Ovary (tissue), 9 donors: ENCODE measurements around the gene TMEM109. TPM values are rescaled to one million over a fixed set of nuclear protein-coding genes. Genes with fewer than 3 reads are reported as not detected.

Experiments
- DNase-seq, 5 donors: peaks; one replicate each; pipeline ENCODE4 v3.0.0-alpha.2; 2019 to 2020
- H3K27ac ChIP-seq, 2 donors: fragments of 200-600 bp; one replicate each; pipeline versions ENCODE4 v1.5.1 to v1.8.0; 2019 to 2022
- H3K27me3 ChIP-seq: fragments of 200-600 bp; one replicate; pipeline ENCODE4 v1.8.0; 2022
- H3K36me3 ChIP-seq: fragments of 200-600 bp; sonication (generic); one replicate; pipeline ENCODE4 v1.5.1; 2019
- H3K4me1 ChIP-seq: one replicate; pipeline ENCODE4 v1.8.1; 2013; ENCODE audit warnings: mild to moderate bottlenecking, moderate library complexity; ENCODE audit not compliant: insufficient read depth
- H3K4me3 ChIP-seq: fragments of 200-600 bp; sonication (generic); one replicate; pipeline ENCODE4 v1.5.1; 2017
- H3K9me3 ChIP-seq, 2 donors: fragments of 200-600 bp in 1 of 2; sonication (generic) in 1 of 2; one replicate each; pipeline versions ENCODE4 v1.5.1 to v1.8.1; 2013 to 2019; ENCODE audit warnings: mild to moderate bottlenecking in 1 of 2, moderate library complexity in 1 of 2
- EP300 ChIP-seq: sonication (generic); formaldehyde crosslinking; IDR thresholded peaks from one replicate; pipeline ENCODE4 v1.6.1; 2017; ENCODE audit warnings: antibody characterized with exemption
- POLR2A ChIP-seq: fragments of 450-650 bp; IDR thresholded peaks from one replicate; pipeline ENCODE4 v1.6.1; 2017; ENCODE audit warnings: antibody characterized with exemption, mild to moderate bottlenecking, moderate library complexity
- WGBS, 3 donors: extraction: QIAGEN DNeasy Blood & Tissue Kit in 1 of 3; methylation state at CpG; one replicate each; pipeline versions ENCODE4 v1.1.5 to v1.1.7; 2013 to 2017; 5-methylcytosine and 5-hydroxymethylcytosine counted together
- intact Hi-C, 4 donors: fragments of 100-400 bp; cut with DNase I; formaldehyde crosslinking; loops; one replicate each; pipeline versions ENCODE4 v1.11.0 to v1.15.1; 2022 to 2023
- polyA plus RNA-seq, 2 donors: library from polyadenylated mRNA; stranded (reverse); fragments of 200-250 nt in 1 of 2; fragments of 350-450 nt in 1 of 2; fragmentation: Illumina TruSeq in 1 of 2; extraction: RNeasy Lipid Tissue Mini Kit (QIAGEN cat#74804) in 1 of 2; gene quantifications; one replicate each; pipeline ENCODE4 v1.2.3, GENCODE V29; 2013 to 2014
- total RNA-seq, 7 donors: library from RNA; depleted of rRNA in 2 of 7; stranded (reverse); fragments of >200 nt in 2 of 7; fragmentation: NEBNext Ultra II Directional in 3 of 7; extraction: Animal tissue kit (Norgen Biotek cat#: 25700) in 3 of 7; gene quantifications; one replicate each; pipeline versions ENCODE4 v1.1.0 to v1.2.4, GENCODE V29; 2016 to 2023
- TF ChIP-seq, protein P1 (sequence below), 3 donors: fragments of 450-650 bp in 2 of 3; fragments of 200-600 bp in 1 of 3; IDR thresholded peaks; one replicate each; pipeline versions ENCODE4 v1.5.1 to v1.8.0; 2016 to 2022; ENCODE audit warnings: antibody characterized with exemption in 3 of 3, mild to moderate bottlenecking in 1 of 3
- donor health status: DM: no; HTN: no; CAD: no; lungs with moderate emphysema.
- donor health status: DM: no; HTN: no; CAD: no.
- donor health status: Bipolar disorder and iron deficiency.
- donor health status: DM: yes; HTN: yes; CAD: no.
- donor health status: DM: no; HTN: no; CAD: no.
- donor health status: DM: yes; HTN: yes; CAD: no.

Gene TMEM109
- total and polyA plus RNA-seq, 9 donors = 88.7 to 145 (median 121) TPM

DNA sequence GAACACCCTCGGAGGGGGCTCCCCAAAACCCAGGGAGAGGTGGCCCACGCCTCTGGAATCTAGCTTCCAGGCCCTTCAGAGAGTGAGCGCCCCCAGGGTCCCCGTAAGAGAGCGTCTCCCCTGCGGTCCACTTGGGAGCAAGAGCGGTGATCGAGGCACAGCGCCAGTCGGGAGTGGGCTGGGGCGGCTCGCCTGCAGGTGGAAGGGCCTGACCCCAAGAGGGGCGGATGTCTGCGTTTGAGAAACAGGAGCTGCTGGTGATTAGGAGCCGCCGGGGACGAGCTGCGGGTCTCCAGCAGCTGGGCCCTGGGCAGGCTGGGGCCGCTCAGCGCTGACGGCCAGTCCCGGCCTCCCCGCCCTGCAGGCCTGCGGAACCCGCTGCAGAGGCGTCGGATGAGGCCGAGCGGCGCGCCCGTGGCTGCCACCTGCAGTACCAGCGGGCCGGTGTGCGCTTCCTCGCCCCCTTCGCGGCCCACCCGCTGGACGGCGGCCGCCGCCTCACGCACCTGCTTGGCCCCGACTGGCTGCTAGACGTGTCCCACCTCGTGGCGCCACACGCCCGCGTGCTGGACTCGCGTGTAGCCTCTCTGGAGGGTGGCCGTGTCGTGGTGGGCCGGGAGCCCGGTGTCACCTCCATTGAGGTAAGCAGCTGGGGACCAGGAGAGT, 20.3 kb downstream of the TMEM109 start:
- no peak for DNase-seq
- Histone ChIP-seq H3K9me3 (no peaks in the 10 kb centered on the region), H3K4me3 (no peak overlapping the region), H3K27ac (no peak overlapping the region), H3K27me3 (no peaks in the 10 kb centered on the region), H3K4me1 (no peaks in the 10 kb centered on the region), H3K36me3 (no peaks in the 10 kb centered on the region)
- 83 to 89% (median 83%) methylated on average over 57 of the region's 57 CpGs for WGBS, 3 donors
- intact Hi-C loops = no loop called here
- TF ChIP-seq POLR2A = no peak
- TF ChIP-seq, protein P1, sequence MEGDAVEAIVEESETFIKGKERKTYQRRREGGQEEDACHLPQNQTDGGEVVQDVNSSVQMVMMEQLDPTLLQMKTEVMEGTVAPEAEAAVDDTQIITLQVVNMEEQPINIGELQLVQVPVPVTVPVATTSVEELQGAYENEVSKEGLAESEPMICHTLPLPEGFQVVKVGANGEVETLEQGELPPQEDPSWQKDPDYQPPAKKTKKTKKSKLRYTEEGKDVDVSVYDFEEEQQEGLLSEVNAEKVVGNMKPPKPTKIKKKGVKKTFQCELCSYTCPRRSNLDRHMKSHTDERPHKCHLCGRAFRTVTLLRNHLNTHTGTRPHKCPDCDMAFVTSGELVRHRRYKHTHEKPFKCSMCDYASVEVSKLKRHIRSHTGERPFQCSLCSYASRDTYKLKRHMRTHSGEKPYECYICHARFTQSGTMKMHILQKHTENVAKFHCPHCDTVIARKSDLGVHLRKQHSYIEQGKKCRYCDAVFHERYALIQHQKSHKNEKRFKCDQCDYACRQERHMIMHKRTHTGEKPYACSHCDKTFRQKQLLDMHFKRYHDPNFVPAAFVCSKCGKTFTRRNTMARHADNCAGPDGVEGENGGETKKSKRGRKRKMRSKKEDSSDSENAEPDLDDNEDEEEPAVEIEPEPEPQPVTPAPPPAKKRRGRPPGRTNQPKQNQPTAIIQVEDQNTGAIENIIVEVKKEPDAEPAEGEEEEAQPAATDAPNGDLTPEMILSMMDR (IDR thresholded peaks at IDR 0.05) = no peak
- no peak for TF ChIP-seq EP300

DNA sequence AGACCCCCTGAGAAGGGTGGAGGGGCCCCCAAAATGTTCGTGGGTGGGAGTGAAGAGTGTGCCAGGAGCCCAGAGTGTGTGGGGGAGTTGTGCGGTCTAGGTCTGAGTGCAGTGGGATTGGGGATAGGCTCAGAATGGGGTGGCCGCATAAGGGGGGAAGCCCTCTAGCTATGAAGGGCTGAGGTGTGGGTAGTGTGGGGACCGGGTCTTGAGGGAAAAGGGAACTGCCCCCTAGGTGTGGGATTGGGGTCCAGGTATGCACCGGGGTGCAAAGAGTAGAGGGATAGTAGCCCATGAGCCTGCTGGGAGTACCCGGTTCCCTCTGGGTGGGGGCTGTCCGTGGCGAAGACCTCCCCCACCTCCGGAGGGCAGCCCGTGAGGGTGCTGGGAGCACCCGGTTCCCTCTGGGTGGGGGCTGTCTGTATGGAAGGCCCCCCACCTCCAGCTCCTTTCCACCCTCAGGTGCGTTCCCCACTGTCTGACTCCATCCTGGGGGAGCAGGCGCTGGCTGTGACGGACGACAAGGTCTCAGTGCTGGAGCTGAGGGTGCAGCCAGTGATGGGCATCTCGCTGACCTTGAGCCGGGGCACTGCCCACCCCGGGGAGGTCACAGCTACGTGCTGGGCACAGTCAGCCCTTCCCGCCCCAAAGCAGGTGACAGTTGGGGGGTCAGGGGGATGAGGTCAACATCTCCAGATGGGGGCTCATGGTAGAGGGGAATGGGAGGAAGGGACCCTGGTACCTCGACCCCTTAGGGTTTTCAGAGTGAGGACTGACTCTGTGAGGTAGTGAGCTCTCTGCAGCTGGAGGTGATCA, 21.0 kb downstream of the TMEM109 start:
- no peaks in the 10 kb centered on the region for H3K9me3 ChIP-seq
- intact Hi-C loops = no loop called here
- DNase-seq = peak in 1 of 5 donors; percentile 20
- no peaks in the 10 kb centered on the region for H3K4me1 ChIP-seq
- H3K36me3 ChIP-seq = no peaks in the 10 kb centered on the region
- H3K27ac ChIP-seq = no peak overlapping the region
- TF ChIP-seq, protein P1 (IDR thresholded peaks at IDR 0.05) = no peak
- TF ChIP-seq POLR2A (no peak), EP300 (no peak)
- H3K4me3 ChIP-seq = no peak overlapping the region
- no peaks in the 10 kb centered on the region for H3K27me3 ChIP-seq
- WGBS, 3 donors = 68 to 75% (median 72%) methylated on average over 21 of the region's 21 CpGs

DNA sequence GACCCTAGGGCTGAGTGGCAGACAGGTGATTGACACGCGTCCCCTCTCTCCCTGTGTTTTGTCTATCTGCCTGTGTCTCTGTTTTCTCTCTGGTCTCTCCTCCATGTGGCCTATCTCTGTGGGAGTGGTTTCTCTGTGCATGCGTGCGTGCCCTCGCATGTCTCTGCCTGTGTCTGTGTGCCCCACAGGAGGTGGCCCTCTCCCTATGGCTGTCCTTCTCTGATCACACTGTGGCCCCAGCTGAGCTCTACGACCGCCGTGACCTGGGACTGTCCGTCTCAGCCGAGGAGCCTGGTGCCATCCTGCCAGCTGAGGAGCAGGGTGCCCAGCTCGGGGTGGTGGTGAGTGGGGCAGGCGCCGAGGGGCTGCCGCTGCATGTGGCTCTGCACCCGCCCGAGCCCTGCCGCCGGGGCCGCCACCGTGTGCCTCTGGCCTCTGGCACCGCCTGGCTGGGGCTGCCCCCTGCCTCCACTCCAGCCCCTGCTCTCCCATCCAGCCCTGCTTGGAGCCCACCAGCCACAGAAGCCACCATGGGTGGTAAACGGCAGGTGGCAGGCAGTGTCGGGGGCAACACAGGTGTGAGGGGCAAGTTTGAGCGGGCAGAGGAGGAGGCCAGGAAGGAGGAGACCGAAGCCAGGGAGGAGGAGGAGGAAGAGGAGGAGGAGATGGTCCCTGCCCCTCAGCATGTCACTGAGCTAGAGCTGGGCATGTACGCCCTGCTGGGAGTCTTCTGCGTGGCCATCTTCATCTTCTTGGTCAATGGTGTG, 21.9 kb downstream of the TMEM109 start:
- H3K36me3 ChIP-seq = no peaks in the 10 kb centered on the region
- H3K27me3 ChIP-seq = no peaks in the 10 kb centered on the region
- 83 to 91% (median 90%) methylated on average over 27 of the region's 27 CpGs for WGBS, 3 donors
- no peaks in the 10 kb centered on the region for H3K4me1 ChIP-seq
- no peak for TF ChIP-seq POLR2A
- TF ChIP-seq, protein P1 (IDR thresholded peaks at IDR 0.05) = no peak
- no peak for TF ChIP-seq EP300
- DNase-seq = peak in 1 of 5 donors; percentile 19
- no peak overlapping the region for H3K4me3 ChIP-seq
- no peak overlapping the region for H3K27ac ChIP-seq
- H3K9me3 ChIP-seq = no peaks in the 10 kb centered on the region
- intact Hi-C loops = no loop called here

DNA sequence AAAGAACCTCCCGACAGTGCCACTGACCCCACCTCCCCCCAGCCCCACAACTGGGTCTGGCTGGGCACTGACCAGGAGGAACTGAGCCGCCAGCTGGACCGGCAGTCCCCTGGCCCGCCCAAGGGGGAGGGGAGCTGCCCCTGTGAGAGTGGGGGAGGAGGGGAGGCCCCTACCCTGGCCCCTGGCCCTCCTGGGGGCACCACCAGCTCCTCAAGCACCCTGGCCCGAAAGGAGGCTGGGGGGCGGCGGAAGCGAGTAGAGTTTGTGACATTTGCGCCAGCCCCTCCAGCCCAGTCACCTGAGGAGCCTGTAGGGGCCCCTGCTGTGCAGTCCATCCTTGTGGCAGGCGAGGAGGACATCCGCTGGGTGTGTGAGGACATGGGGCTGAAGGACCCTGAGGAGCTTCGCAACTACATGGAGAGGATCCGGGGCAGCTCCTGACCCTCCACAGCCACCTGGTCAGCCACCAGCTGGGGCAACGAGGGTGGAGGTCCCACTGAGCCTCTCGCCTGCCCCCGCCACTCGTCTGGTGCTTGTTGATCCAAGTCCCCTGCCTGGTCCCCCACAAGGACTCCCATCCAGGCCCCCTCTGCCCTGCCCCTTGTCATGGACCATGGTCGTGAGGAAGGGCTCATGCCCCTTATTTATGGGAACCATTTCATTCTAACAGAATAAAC, 22.6 kb downstream of the TMEM109 start:
- H3K4me1 ChIP-seq = no peaks in the 10 kb centered on the region
- no peak overlapping the region for H3K27ac ChIP-seq
- H3K9me3 ChIP-seq = no peaks in the 10 kb centered on the region
- TF ChIP-seq POLR2A = no peak
- no peak for TF ChIP-seq EP300
- TF ChIP-seq, protein P1 (IDR thresholded peaks at IDR 0.05) = no peak
- H3K4me3 ChIP-seq = no peak overlapping the region
- H3K36me3 ChIP-seq = no peaks in the 10 kb centered on the region
- WGBS, 3 donors = 83 to 87% (median 86%) methylated on average over 15 to 18 of the region's 18 CpGs
- H3K27me3 ChIP-seq = no peaks in the 10 kb centered on the region
- intact Hi-C loops = no loop called here
- peak in 1 of 5 donors; percentile 23 for DNase-seq
